Renal cortex interstitium (tissue), 3 donors: ENCODE data around the gene METAP1. TPM values are rescaled to one million over a fixed set of nuclear protein-coding genes. Genes with fewer than 3 reads are reported as not detected.

Source experiments
- polyA plus RNA-seq, 3 donors: library from polyadenylated mRNA; unstranded; fragments of 120-200 nt; gene quantifications; one replicate each; pipeline ENCODE4 v1.2.1, GENCODE V29; 2013; ENCODE audit not compliant: insufficient read length in 3 of 3

Gene METAP1
- polyA plus RNA-seq, 3 donors, result 62.3 to 84.1 (median 70.4) TPM

Other genes with a start within 250 kb of the METAP1 start
- 100 to 1,000 TPM; 119 to 140 (median 120) TPM for gene EIF4E, start 66.6 kb upstream of the METAP1 start, polyA plus RNA-seq
- gene ADH5, start 93.1 kb downstream of the METAP1 start, polyA plus RNA-seq, result 100 to 1,000 TPM; 234 to 289 (median 253) TPM
- gene ADH4, start 148.6 kb downstream of the METAP1 start, polyA plus RNA-seq, result 1 to 10 TPM in 2 of 3 donors, under 1 TPM in 1; 0.47 to 1.6 (median 1.2) TPM
- 10 to 100 TPM; 27.1 to 33.1 (median 32.4) TPM for gene ADH6, start 223.5 kb downstream of the METAP1 start, polyA plus RNA-seq